HL-60 (cell line): ENCODE measurements around the gene CXCL11.

Source experiments
- CTCF ChIP-seq: IDR thresholded peaks from one replicate; pipeline ENCODE4 v1.5.1; 2011; ENCODE audit warnings: low read length, control low read depth, inconsistent platforms; ENCODE audit not compliant: insufficient read depth
- GABPA ChIP-seq: IDR thresholded peaks from 2 replicates; pipeline ENCODE4 v1.6.1; 2012; ENCODE audit warnings: low read depth
- POLR2AphosphoS5 ChIP-seq: IDR thresholded peaks from 2 replicates; pipeline ENCODE4 v1.6.1; 2012; ENCODE audit warnings: low read depth
- REST ChIP-seq: IDR thresholded peaks from 2 replicates; pipeline ENCODE4 v1.6.1; 2012; ENCODE audit warnings: low read depth; ENCODE audit not compliant: insufficient replicate concordance
- SPI1 ChIP-seq: IDR thresholded peaks from 2 replicates; pipeline ENCODE4 v1.6.1; 2012; ENCODE audit warnings: low read depth, mild to moderate bottlenecking, borderline replicate concordance

GRCh38 chr4:76059750-76060149 is 23.9 kb upstream of the CXCL11 start:
- no peak for TF ChIP-seq CTCF
- no peak for TF ChIP-seq GABPA
- no peak for TF ChIP-seq REST
- no peak for TF ChIP-seq POLR2AphosphoS5
- TF ChIP-seq SPI1, result no peak
